DOHH2 (cell line): ENCODE measurements around the gene RASGEF1C.

Source experiments
- H3F3A ChIP-seq: fragments of 200-600 bp; sonication (generic), shearing (Covaris generic); 2 replicates; pipeline ENCODE4 v1.6.0; 2016; ENCODE audit warnings: antibody characterized with exemption, mild to moderate bottlenecking; ENCODE audit not compliant: control insufficient read depth, insufficient read depth
- H3K27ac ChIP-seq: fragments of 200-600 bp; sonication (generic); 2 replicates; pipeline ENCODE4 v1.5.1; 2014; ENCODE audit warnings: low read depth, mild to moderate bottlenecking, low read length, moderate library complexity
- H3K27me3 ChIP-seq: fragments of 200-600 bp; sonication (generic); 2 replicates; pipeline ENCODE4 v1.6.1; 2014; ENCODE audit warnings: mild to moderate bottlenecking, low read length, mixed read lengths; ENCODE audit not compliant: control insufficient read depth
- H3K36me3 ChIP-seq: fragments of 200-600 bp; sonication (generic); 2 replicates; pipeline ENCODE4 v1.6.1; 2014; ENCODE audit warnings: mild to moderate bottlenecking, low read length, moderate library complexity, mixed read lengths; ENCODE audit not compliant: control insufficient read depth
- H3K4me1 ChIP-seq: fragments of 200-600 bp; sonication (generic); 2 replicates; pipeline ENCODE4 v1.6.1; 2014; ENCODE audit warnings: mild to moderate bottlenecking, low read length, mixed read lengths; ENCODE audit not compliant: control insufficient read depth
- H3K4me2 ChIP-seq: fragments of 200-600 bp; sonication (generic); 2 replicates; pipeline ENCODE4 v1.6.0; 2014; ENCODE audit warnings: mild to moderate bottlenecking, low read length, moderate library complexity
- H3K4me3 ChIP-seq: fragments of 200-600 bp; sonication (generic); 2 replicates; pipeline ENCODE4 v1.5.1; 2014; ENCODE audit warnings: mild to moderate bottlenecking, low read length, mixed read lengths
- H3K79me2 ChIP-seq: fragments of 200-600 bp; sonication (generic); 2 replicates; pipeline ENCODE4 v1.6.1; 2014; ENCODE audit warnings: mild to moderate bottlenecking, low read length, mixed read lengths; ENCODE audit not compliant: control insufficient read depth
- H3K9me2 ChIP-seq: fragments of 200-600 bp; sonication (generic); replicated peaks from 2 replicates; pipeline ENCODE4 v1.6.1; 2014; ENCODE audit warnings: mild to moderate bottlenecking, low read length, mixed read lengths; ENCODE audit not compliant: control insufficient read depth
- H3K9me3 ChIP-seq: fragments of 200-600 bp; sonication (generic); 2 replicates; pipeline ENCODE4 v1.6.1; 2014; ENCODE audit warnings: antibody characterized with exemption, low read length, mixed read lengths; ENCODE audit not compliant: control insufficient read depth, insufficient read depth
- H4K20me1 ChIP-seq: fragments of 200-600 bp; sonication (generic); 2 replicates; pipeline ENCODE4 v1.6.0; 2014; ENCODE audit warnings: low read depth, mild to moderate bottlenecking, antibody characterized with exemption, low read length, moderate library complexity; ENCODE audit not compliant: control insufficient read depth, insufficient read depth
- CTCF ChIP-seq: fragments of 200-600 bp; sonication (generic); IDR thresholded peaks from one replicate; pipeline ENCODE4 v1.5.1; 2014; ENCODE audit warnings: antibody characterized with exemption, mild to moderate bottlenecking, low read depth, low read length; ENCODE audit not compliant: poor library complexity, severe bottlenecking
- EZH2phosphoT487 ChIP-seq: fragments of 200-600 bp; sonication (generic); IDR thresholded peaks from 2 replicates; pipeline ENCODE4 v1.6.1; 2017; ENCODE audit warnings: borderline replicate concordance, mild to moderate bottlenecking, antibody characterized with exemption, low read length, moderate library complexity, mixed read lengths

Gene RASGEF1C

DNA sequence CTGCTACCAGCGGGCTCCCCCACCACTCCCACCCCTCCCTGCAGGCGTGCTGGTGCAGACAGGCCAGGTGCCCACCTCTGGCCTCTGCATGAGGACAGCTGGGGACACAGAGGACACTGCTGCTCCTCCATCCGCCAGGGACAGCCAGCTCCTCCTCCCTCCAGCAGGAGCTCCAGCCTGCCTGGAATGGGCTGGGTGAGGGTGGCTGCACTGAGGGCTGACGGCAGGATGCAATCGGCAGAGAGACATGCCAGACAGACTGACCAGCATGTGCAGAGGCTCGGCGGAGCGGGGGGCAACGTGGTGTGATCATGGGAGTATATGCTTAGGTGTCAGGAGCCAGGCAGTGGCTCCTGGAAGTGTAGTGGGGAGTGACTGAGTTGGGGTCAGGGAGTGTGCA lies 68.4 kb downstream of the RASGEF1C start:
- Histone ChIP-seq H3K4me2 (no peak overlapping the region), H3K27ac (no peak overlapping the region), H4K20me1 (no peaks in the 10 kb centered on the region), H3K4me1 (no peaks in the 10 kb centered on the region), H3K79me2 (no peaks in the 10 kb centered on the region), H3K4me3 (no peak overlapping the region), H3K9me2 (no peaks in the 10 kb centered on the region), H3K27me3 (no peaks in the 10 kb centered on the region), H3K9me3 (no peaks in the 10 kb centered on the region), H3K36me3 (no peaks in the 10 kb centered on the region), H3F3A (no peaks in the 10 kb centered on the region)
- no peak for TF ChIP-seq EZH2phosphoT487
- TF ChIP-seq CTCF = no peak

DNA sequence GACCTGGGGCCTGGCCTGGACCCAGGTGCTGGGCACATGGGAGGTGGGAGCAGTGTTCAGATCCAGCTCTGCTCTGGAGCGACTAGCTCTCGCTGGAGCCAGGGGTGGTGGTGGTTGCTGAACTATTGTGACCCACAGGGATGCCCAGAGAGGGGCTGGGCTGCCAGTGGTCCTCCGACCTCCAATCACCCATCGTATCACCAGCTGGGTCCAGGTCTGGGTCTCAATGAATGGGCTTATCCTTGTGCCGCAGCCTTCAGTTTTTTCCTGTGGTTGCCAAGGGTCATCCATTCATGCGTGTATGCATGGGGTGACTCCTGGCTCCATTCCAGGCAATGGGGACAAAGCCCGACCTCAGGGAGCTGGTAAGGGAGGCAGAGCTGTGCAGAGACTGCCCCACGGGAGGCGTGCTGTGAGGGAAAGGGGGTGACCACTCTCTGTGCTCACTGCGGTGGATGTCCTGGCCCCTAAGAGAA lies 68.9 kb downstream of the RASGEF1C start:
- Histone ChIP-seq H3K79me2 (no peaks in the 10 kb centered on the region), H3K4me1 (no peaks in the 10 kb centered on the region), H3F3A (no peaks in the 10 kb centered on the region), H3K36me3 (no peaks in the 10 kb centered on the region), H3K9me2 (no peaks in the 10 kb centered on the region), H3K4me2 (no peak overlapping the region), H3K9me3 (no peaks in the 10 kb centered on the region), H4K20me1 (no peaks in the 10 kb centered on the region), H3K4me3 (no peak overlapping the region), H3K27ac (no peak overlapping the region), H3K27me3 (no peaks in the 10 kb centered on the region)
- no peak for TF ChIP-seq EZH2phosphoT487
- no peak for TF ChIP-seq CTCF

- Histone ChIP-seq H3K79me2 (no peaks in the 10 kb centered on the region), H3K9me2 (no peaks in the 10 kb centered on the region), H3K9me3 (no peaks in the 10 kb centered on the region), H4K20me1 (no peaks in the 10 kb centered on the region), H3F3A (no peaks in the 10 kb centered on the region), H3K27me3 (no peaks in the 10 kb centered on the region), H3K4me3 (no peak overlapping the region), H3K27ac (no peak overlapping the region), H3K4me1 (no peaks in the 10 kb centered on the region), H3K36me3 (no peaks in the 10 kb centered on the region), H3K4me2 (no peak overlapping the region)
- TF ChIP-seq EZH2phosphoT487 (no peak), CTCF (no peak)
These were observed 69.3 kb downstream of the RASGEF1C start for GRCh38 chr5:180139731-180140055.
